Erythroblast (primary cell): ENCODE measurements around the gene ADRA2C.

Experiments
- GATA1 ChIP-seq: IDR thresholded peaks from 2 replicates; pipeline ENCODE4 v1.6.1; 2011; ENCODE audit warnings: low read depth, mild to moderate bottlenecking, control low read depth, low read length, moderate library complexity
- POLR2A ChIP-seq: IDR thresholded peaks from 2 replicates; pipeline ENCODE4 v1.6.1; 2011; ENCODE audit warnings: mild to moderate bottlenecking, low read length

DNA sequence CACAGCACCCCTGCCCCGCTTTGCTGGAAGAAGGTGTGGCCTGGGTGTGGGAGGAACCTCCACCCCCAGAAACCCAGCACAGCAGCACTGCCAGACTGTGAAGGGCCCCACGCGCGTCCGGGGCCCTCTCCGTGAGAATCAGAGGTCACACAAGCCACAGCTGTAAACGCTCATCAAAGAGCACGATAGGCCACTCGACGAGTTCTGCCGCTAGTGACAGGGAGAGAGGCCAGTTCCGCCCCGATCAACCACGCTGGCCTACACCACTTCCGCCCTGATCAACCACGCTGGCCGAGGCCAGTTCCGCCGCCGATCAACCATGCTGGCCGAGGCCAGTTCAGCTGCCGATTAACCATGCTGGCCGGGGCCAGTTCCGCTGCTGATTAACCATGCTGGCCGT lies 25.9 kb upstream of the ADRA2C start:
- TF ChIP-seq POLR2A (no peak), GATA1 (no peak)
